Caco-2 (cell line): Measurements from ENCODE around the gene BYSL. TPM values are rescaled to one million over a fixed set of nuclear protein-coding genes. Genes with fewer than 3 reads are reported as not detected.

ENCODE experiments used
- BruUV-seq: library from RNA; stranded (reverse); fragments of 400-500 nt; replicated peaks from 2 replicates; lab custom pipeline; 2021; lab: Mats Ljungman, UMichigan
- CTCF ChIA-PET: fragments of 300-600 bp; sonication (Branson Sonifier 250); formaldehyde crosslinking; loops from one replicate; lab custom pipeline; 2022; ENCODE audit warnings: antibody characterized with exemption; lab: Charles Lee
- POLR2A ChIA-PET: fragments of 300-600 bp; sonication (Branson Sonifier 250); formaldehyde crosslinking; loops from one replicate; lab custom pipeline; 2022; ENCODE audit warnings: antibody characterized with exemption; lab: Charles Lee
- DNase-seq, 2 experiments: peaks; one replicate each; pipeline versions ENCODE4 v3.0.0 to v3.0.0-alpha.2; 2020 to 2022
- H3K27me3 ChIP-seq: replicated peaks from 2 replicates; pipeline ENCODE4 v1.6.0; 2011; ENCODE audit warnings: low read length; ENCODE audit not compliant: control insufficient read depth, insufficient read depth
- H3K36me3 ChIP-seq: 2 replicates; pipeline ENCODE4 v1.5.1; 2011; ENCODE audit warnings: low read length; ENCODE audit not compliant: control insufficient read depth, insufficient read depth
- H3K4me1 ChIP-seq: fragments of 250-450 bp; sonication (Bioruptor Pico); 2 replicates; pipeline ENCODE4 v1.5.1; 2020; ENCODE audit warnings: mild to moderate bottlenecking
- H3K4me3 ChIP-seq: 2 replicates; pipeline ENCODE4 v1.5.1; 2011; ENCODE audit warnings: low read depth, mild to moderate bottlenecking, control low read depth, low read length
- H3K9me3 ChIP-seq: fragments of 250-450 bp; sonication (Bioruptor Pico); 2 replicates; pipeline ENCODE4 v1.5.1; 2020; ENCODE audit warnings: mild to moderate bottlenecking, moderate library complexity
- H3K27ac Mint-ChIP-seq: one replicate; pipeline ENCODE4 v1.8.0; 2022; ENCODE audit warnings: mixed read lengths; ENCODE audit not compliant: unreplicated experiment
- H3K27me3 Mint-ChIP-seq: one replicate; pipeline ENCODE4 v1.8.0; 2022; ENCODE audit warnings: mixed read lengths; ENCODE audit not compliant: insufficient read depth, unreplicated experiment
- H3K36me3 Mint-ChIP-seq: one replicate; pipeline ENCODE4 v1.8.0; 2022; ENCODE audit warnings: mild to moderate bottlenecking, mixed read lengths; ENCODE audit not compliant: insufficient read depth, unreplicated experiment
- H3K4me1 Mint-ChIP-seq: one replicate; pipeline ENCODE4 v1.8.0; 2022; ENCODE audit warnings: low read depth, mixed read lengths; ENCODE audit not compliant: unreplicated experiment
- H3K4me3 Mint-ChIP-seq: one replicate; pipeline ENCODE4 v1.8.0; 2022; ENCODE audit warnings: mild to moderate bottlenecking, moderate library complexity, mixed read lengths; ENCODE audit not compliant: unreplicated experiment
- H3K9me3 Mint-ChIP-seq: one replicate; pipeline ENCODE4 v1.8.0; 2022; ENCODE audit warnings: mixed read lengths; ENCODE audit not compliant: unreplicated experiment
- CTCF ChIP-seq, 2 experiments: fragments of 200-600 bp in 1 of 2; IDR thresholded peaks; 1 replicate in 1 of 2; 2 replicates in 1 of 2; pipeline versions ENCODE4 v1.5.1 to v1.8.0; 2011 to 2022; ENCODE audit warnings: antibody characterized with exemption in 1 of 2, control low read depth in 1 of 2, inconsistent platforms in 1 of 2, low read depth in 1 of 2, low read length in 1 of 2, mild to moderate bottlenecking in 1 of 2, moderate library complexity in 1 of 2; ENCODE audit not compliant: insufficient read depth in 1 of 2, severe bottlenecking in 1 of 2, unreplicated experiment in 1 of 2
- intact Hi-C: fragments of 100-400 bp; cut with micrococcal nuclease; formaldehyde crosslinking; loops from one replicate; pipeline ENCODE4 v1.10.0; 2022; ENCODE audit not compliant: unreplicated experiment
- total RNA-seq: library from RNA; stranded (reverse); gene quantifications from 2 replicates; pipeline ENCODE4 v1.2.3, GENCODE V29; 2022

BYSL gene
- total RNA-seq, 1 experiment from 2014 or later: 45.9 TPM

DNA sequence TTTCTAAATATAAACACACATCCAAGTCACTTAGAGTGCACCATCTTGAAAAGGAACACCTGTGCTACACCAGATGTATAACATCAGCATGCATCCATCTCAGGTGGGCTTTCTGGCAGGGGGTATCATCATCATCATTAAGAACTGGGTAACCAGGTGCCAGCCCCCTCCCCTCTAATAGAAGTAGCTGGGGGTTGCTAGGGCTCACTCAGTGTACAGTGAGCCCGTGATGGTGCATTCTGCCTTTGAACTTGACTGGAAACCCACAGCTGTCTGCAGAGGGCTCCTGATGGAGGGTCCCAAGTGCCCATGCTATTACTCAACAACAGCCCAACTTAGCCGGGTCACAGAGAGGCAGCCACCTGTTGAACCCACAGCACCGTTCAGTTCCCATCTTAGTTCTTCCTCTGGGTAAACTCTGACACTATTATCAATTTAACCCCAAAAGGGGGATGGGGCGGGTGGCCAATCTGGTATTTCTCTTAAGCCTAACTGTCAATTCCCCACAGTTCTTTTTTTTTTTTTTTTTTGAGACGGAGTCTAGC, 53.1 kb downstream of the BYSL start:
- intact Hi-C loops: no loop called here
- H3K4me1 ChIP-seq: no peaks in the 10 kb centered on the region
- Mint-ChIP-seq H3K27me3 (no peaks in the 10 kb centered on the region), H3K27ac (no peak overlapping the region), H3K4me3 (no peak overlapping the region), H3K4me1 (no peaks in the 10 kb centered on the region), H3K9me3 (no peaks in the 10 kb centered on the region), H3K36me3 (no peaks in the 10 kb centered on the region)
- no TSS peak for BruUV-seq
- TF ChIP-seq CTCF (IDR thresholded peaks at IDR 0.05; ENCODE audit: insufficient read depth in 1 of 2, low read depth in 1 of 2, low read length in 1 of 2, severe bottlenecking in 1 of 2, unreplicated experiment in 1 of 2): no peak
- ChIA-PET POLR2A (no interaction called here), CTCF (no interaction called here)
- no peak for DNase-seq
- H3K27me3 ChIP-seq: no peaks in the 10 kb centered on the region
- no peaks in the 10 kb centered on the region for H3K9me3 ChIP-seq
- H3K36me3 ChIP-seq: no peaks in the 10 kb centered on the region
- no peak overlapping the region for H3K4me3 ChIP-seq

GRCh38 chr6:41975276-41975675, 54.0 kb downstream of the BYSL start:
- intact Hi-C loops: no loop called here
- H3K9me3 Mint-ChIP-seq: no peaks in the 10 kb centered on the region
- no peaks in the 10 kb centered on the region for H3K36me3 Mint-ChIP-seq
- no peaks in the 10 kb centered on the region for H3K36me3 ChIP-seq
- ChIA-PET CTCF (no interaction called here), POLR2A (no interaction called here)
- H3K4me3 Mint-ChIP-seq: no peak overlapping the region
- no TSS peak for BruUV-seq
- no peak overlapping the region for H3K27ac Mint-ChIP-seq
- H3K9me3 ChIP-seq: no peaks in the 10 kb centered on the region
- no peaks in the 10 kb centered on the region for H3K4me1 Mint-ChIP-seq
- no peak for DNase-seq
- H3K4me1 ChIP-seq: no peaks in the 10 kb centered on the region
- TF ChIP-seq CTCF (IDR thresholded peaks at IDR 0.05; ENCODE audit: insufficient read depth in 1 of 2, low read depth in 1 of 2, low read length in 1 of 2, severe bottlenecking in 1 of 2, unreplicated experiment in 1 of 2): no peak
- no peaks in the 10 kb centered on the region for H3K27me3 Mint-ChIP-seq
- no peaks in the 10 kb centered on the region for H3K27me3 ChIP-seq
- no peak overlapping the region for H3K4me3 ChIP-seq

DNA sequence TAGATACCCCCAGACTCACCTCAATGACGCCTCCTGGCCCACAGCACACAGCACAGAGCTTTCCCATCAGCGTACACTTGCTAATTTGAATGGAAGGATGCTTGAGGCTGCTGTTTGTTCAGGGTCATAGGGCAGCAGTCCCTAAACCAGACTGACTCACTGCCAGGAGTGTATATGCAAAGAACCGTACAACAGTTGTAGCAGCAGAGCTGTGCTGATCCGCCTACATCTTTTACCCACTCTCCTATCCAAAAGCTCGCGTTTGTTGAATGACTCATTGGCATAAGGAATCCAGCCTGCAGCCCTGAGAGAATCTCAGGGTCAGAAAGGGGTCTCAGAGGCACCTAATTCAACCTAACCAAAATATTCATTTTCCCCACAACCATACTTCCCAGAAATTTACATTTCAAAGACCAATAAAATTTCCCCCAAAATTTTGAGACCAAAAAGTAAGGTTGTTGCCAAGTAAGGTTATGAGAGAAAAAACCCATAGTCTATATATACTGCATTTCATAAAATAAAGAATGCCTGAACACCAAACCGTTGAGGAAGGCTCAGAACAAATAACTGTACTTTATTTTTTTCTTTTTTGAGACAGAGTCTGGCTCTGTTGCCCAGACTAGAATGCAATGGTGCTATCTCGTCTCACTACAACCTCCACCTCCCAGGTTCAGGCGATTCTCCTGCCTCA, 55.6 kb downstream of the BYSL start:
- H3K36me3 ChIP-seq: no peaks in the 10 kb centered on the region
- intact Hi-C loops: no loop called here
- CTCF ChIA-PET: no interaction called here
- H3K9me3 ChIP-seq: no peaks in the 10 kb centered on the region
- no peaks in the 10 kb centered on the region for H3K27me3 ChIP-seq
- POLR2A ChIA-PET: no interaction called here
- no peak overlapping the region for H3K4me3 ChIP-seq
- Mint-ChIP-seq H3K4me1 (no peaks in the 10 kb centered on the region), H3K27me3 (no peaks in the 10 kb centered on the region), H3K36me3 (no peaks in the 10 kb centered on the region), H3K9me3 (no peaks in the 10 kb centered on the region), H3K27ac (no peak overlapping the region), H3K4me3 (no peak overlapping the region)
- no peaks in the 10 kb centered on the region for H3K4me1 ChIP-seq
- BruUV-seq: no TSS peak
- DNase-seq: no peak
- no peak for TF ChIP-seq CTCF (IDR thresholded peaks at IDR 0.05; ENCODE audit: insufficient read depth in 1 of 2, low read depth in 1 of 2, low read length in 1 of 2, severe bottlenecking in 1 of 2, unreplicated experiment in 1 of 2)

Other genes starting within 250 kb of the BYSL start
- 3.8 and 3.9 TPM in 2 replicates for gene TFEB, start 185.9 kb upstream of the BYSL start, total RNA-seq
- 8.9 and 12.2 TPM in 2 replicates for gene PGC, start 174.1 kb upstream of the BYSL start, total RNA-seq
- gene FRS3, start 141.6 kb upstream of the BYSL start, total RNA-seq: 4.1 and 4.3 TPM in 2 replicates
- gene PRICKLE4, start 140.7 kb upstream of the BYSL start, total RNA-seq: 1.8 and 2.8 TPM in 2 replicates
- 224 and 260 TPM in 2 replicates for gene TOMM6, start 133.8 kb upstream of the BYSL start, total RNA-seq
- 17.9 and 18.5 TPM in 2 replicates for gene USP49, start 26.1 kb upstream of the BYSL start, total RNA-seq
- 40.0 and 43.7 TPM in 2 replicates for gene MED20, start 360 bp upstream of the BYSL start, total RNA-seq
- gene CCND3, start 20.3 kb downstream of the BYSL start, total RNA-seq: 24.7 and 26.9 TPM in 2 replicates
- 35.0 and 37.7 TPM in 2 replicates for gene TAF8, start 129.0 kb downstream of the BYSL start, total RNA-seq
- 56.2 and 61.2 TPM in 2 replicates for gene C6orf132, start 221.1 kb downstream of the BYSL start, total RNA-seq